ENCODE data around the gene NOS1AP. TPM values are rescaled to one million over a fixed set of nuclear protein-coding genes. Genes with fewer than 3 reads are reported as not detected.

Gene NOS1AP
- total RNA-seq, 1 donor from 2014 or later = 0.79 TPM

- H3K4me3 ChIP-seq (ENCODE audit: low read depth, low read length) = no peak overlapping the region
- peaks cover 3% of the 10 kb centered on the region for H3K36me3 ChIP-seq (ENCODE audit: control insufficient read depth, insufficient read depth, low read length)
- no peaks in the 10 kb centered on the region for H3K27me3 ChIP-seq (ENCODE audit: control insufficient read depth, insufficient read depth, low read length)
- TF ChIP-seq CTCF (IDR thresholded peaks at IDR 0.05; ENCODE audit: insufficient read depth, low read length, poor library complexity, severe bottlenecking) = no peak
- DNase-seq (ENCODE audit: low read depth) = no peak
Measured at GRCh38 chr1:162383516-162383915, 314.0 kb downstream of the NOS1AP start.

GRCh38 chr1:162384116-162384515, 314.6 kb downstream of the NOS1AP start:
- Histone ChIP-seq H3K36me3 (ENCODE audit: control insufficient read depth, insufficient read depth, low read length) (peaks cover 3% of the 10 kb centered on the region), H3K27me3 (ENCODE audit: control insufficient read depth, insufficient read depth, low read length) (no peaks in the 10 kb centered on the region), H3K4me3 (ENCODE audit: low read depth, low read length) (no peak overlapping the region)
- no peak for DNase-seq (ENCODE audit: low read depth)
- no peak for TF ChIP-seq CTCF (IDR thresholded peaks at IDR 0.05; ENCODE audit: insufficient read depth, low read length, poor library complexity, severe bottlenecking)

GRCh38 chr1:162384601-162385279, 315.2 kb downstream of the NOS1AP start:
- no peak overlapping the region for H3K4me3 ChIP-seq (ENCODE audit: low read depth, low read length)
- no peaks in the 10 kb centered on the region for H3K27me3 ChIP-seq (ENCODE audit: control insufficient read depth, insufficient read depth, low read length)
- H3K36me3 ChIP-seq (ENCODE audit: control insufficient read depth, insufficient read depth, low read length) = peaks cover 3% of the 10 kb centered on the region
- no peak for DNase-seq (ENCODE audit: low read depth)
- TF ChIP-seq CTCF (IDR thresholded peaks at IDR 0.05; ENCODE audit: insufficient read depth, low read length, poor library complexity, severe bottlenecking) = no peak

- Histone ChIP-seq H3K36me3 (ENCODE audit: control insufficient read depth, insufficient read depth, low read length) (peaks cover 3% of the 10 kb centered on the region), H3K27me3 (ENCODE audit: control insufficient read depth, insufficient read depth, low read length) (no peaks in the 10 kb centered on the region), H3K4me3 (ENCODE audit: low read depth, low read length) (no peak overlapping the region)
- no peak for TF ChIP-seq CTCF (IDR thresholded peaks at IDR 0.05; ENCODE audit: insufficient read depth, low read length, poor library complexity, severe bottlenecking)
- DNase-seq (ENCODE audit: low read depth) = no peak
Measured at GRCh38 chr1:162385280-162385623, 315.8 kb downstream of the NOS1AP start.

GRCh38 chr1:162385702-162386101, 316.2 kb downstream of the NOS1AP start:
- DNase-seq (ENCODE audit: low read depth) = no peak
- TF ChIP-seq CTCF (IDR thresholded peaks at IDR 0.05; ENCODE audit: insufficient read depth, low read length, poor library complexity, severe bottlenecking) = no peak

More at GRCh38 chr1:162385702-162386101, 316.2 kb downstream of the NOS1AP start:
- Histone ChIP-seq H3K4me3 (ENCODE audit: low read depth, low read length) (no peak overlapping the region), H3K36me3 (ENCODE audit: control insufficient read depth, insufficient read depth, low read length) (peaks cover 3% of the 10 kb centered on the region), H3K27me3 (ENCODE audit: control insufficient read depth, insufficient read depth, low read length) (no peaks in the 10 kb centered on the region)

Measured in kidney epithelial cell (primary cell).